ENCODE data around the gene USP7. TPM values are rescaled to one million over a fixed set of nuclear protein-coding genes. Genes with fewer than 3 reads are reported as not detected.

The USP7 gene
- total and polyA plus RNA-seq, 12 donors = 22.2 to 84.8 (median 65.7) TPM

Other genes starting within 250 kb of the USP7 start
- 10 to 100 TPM in 9 of 10 donors, 1 to 10 TPM in 1; 9.5 to 15.1 (median 13.9) TPM for gene TMEM186, start 166.3 kb downstream of the USP7 start, total RNA-seq
- gene TMEM186, start 166.3 kb downstream of the USP7 start, polyA plus RNA-seq = 10 to 100 TPM in 1 of 2 donors, 1 to 10 TPM in 1; 7.5 to 15.0 TPM
- 10 to 100 TPM; 11.5 to 25.9 (median 13.9) TPM for gene PMM2, start 166.1 kb downstream of the USP7 start, total RNA-seq
- gene PMM2, start 166.1 kb downstream of the USP7 start, polyA plus RNA-seq = 10 to 100 TPM in 1 of 2 donors, 1 to 10 TPM in 1; 9.4 to 24.6 TPM
- gene CARHSP1, start 94.9 kb downstream of the USP7 start, total RNA-seq = 10 to 100 TPM; 12.7 to 35.7 (median 24.8) TPM
- 10 to 100 TPM; 40.8 to 76.3 TPM for gene CARHSP1, start 94.9 kb downstream of the USP7 start, polyA plus RNA-seq
- not detected for gene LITAFD, start 81.6 kb downstream of the USP7 start, total RNA-seq
- not detected for gene LITAFD, start 81.6 kb downstream of the USP7 start, polyA plus RNA-seq
- gene HAPSTR1, start 127.7 kb upstream of the USP7 start, total RNA-seq = 10 to 100 TPM; 57.2 to 74.7 (median 64.1) TPM
- 10 to 100 TPM; 10.2 to 11.7 TPM for gene HAPSTR1, start 127.7 kb upstream of the USP7 start, polyA plus RNA-seq